Esophagus muscularis mucosa (tissue), 4 donors: ENCODE measurements around the gene BRPF1. TPM values are rescaled to one million over a fixed set of nuclear protein-coding genes. Genes with fewer than 3 reads are reported as not detected.

ENCODE experiments used
- DNase-seq: peaks from one replicate; pipeline ENCODE4 v3.0.0-alpha.2; 2017; ENCODE audit errors: extremely low spot score
- H3K27ac ChIP-seq, 4 donors: fragments of 200-600 bp; sonication (generic); replicated peaks in 1 of 4; 1 replicate in 3 of 4; 2 replicates in 1 of 4; pipeline ENCODE4 v1.5.1; 2016 to 2019; ENCODE audit warnings: mild to moderate bottlenecking in 1 of 4
- H3K27me3 ChIP-seq, 4 donors: fragments of 200-600 bp; sonication (generic); one replicate each; pipeline versions ENCODE4 v1.5.1 to v1.6.0; 2016 to 2019
- H3K36me3 ChIP-seq, 4 donors: fragments of 200-600 bp; sonication (generic); one replicate each; pipeline ENCODE4 v1.5.1; 2016 to 2019
- H3K4me1 ChIP-seq, 4 donors: fragments of 200-600 bp; sonication (generic); one replicate each; pipeline ENCODE4 v1.5.1; 2016 to 2019
- H3K4me3 ChIP-seq, 4 donors: fragments of 200-600 bp; sonication (generic); 1 replicate in 2 of 4; 2 replicates in 2 of 4; pipeline ENCODE4 v1.5.1; 2016 to 2019; ENCODE audit warnings: mild to moderate bottlenecking in 4 of 4, moderate library complexity in 1 of 4
- H3K9me3 ChIP-seq, 4 donors: fragments of 200-600 bp; sonication (generic); 1 replicate in 3 of 4; 2 replicates in 1 of 4; pipeline ENCODE4 v1.5.1; 2016 to 2019
- CTCF ChIP-seq, 3 experiments: fragments of 200-600 bp in 2 of 3; fragments of 450-650 bp in 1 of 3; sonication (generic) in 2 of 3; IDR thresholded peaks; one replicate each; pipeline ENCODE4 v1.5.1; 2017 to 2019; ENCODE audit warnings: antibody characterized with exemption in 3 of 3, mild to moderate bottlenecking in 2 of 3, moderate library complexity in 1 of 3
- EP300 ChIP-seq: sonication (generic); formaldehyde crosslinking; IDR thresholded peaks from one replicate; pipeline ENCODE4 v1.6.1; 2017; ENCODE audit warnings: antibody characterized with exemption
- POLR2A ChIP-seq: fragments of 450-650 bp; IDR thresholded peaks from one replicate; pipeline ENCODE4 v1.6.1; 2017; ENCODE audit warnings: antibody characterized with exemption, moderate library complexity, mild to moderate bottlenecking, low read depth
- POLR2AphosphoS5 ChIP-seq, 2 donors: sonication (generic); formaldehyde crosslinking; IDR thresholded peaks; one replicate each; pipeline ENCODE4 v1.6.1; 2017; ENCODE audit warnings: antibody characterized with exemption in 2 of 2
- WGBS: methylation state at CpG from one replicate; pipeline ENCODE4 v1.1.5; 2018; 5-methylcytosine and 5-hydroxymethylcytosine counted together
- intact Hi-C: fragments of 100-400 bp; cut with DNase I; formaldehyde crosslinking; loops from one replicate; pipeline ENCODE4 v1.15.1; 2023
- total RNA-seq, 4 donors: library from RNA; depleted of rRNA; stranded (reverse); fragments of >200 nt; gene quantifications; one replicate each; pipeline versions ENCODE4 v1.1.0 to v1.2.1, GENCODE V29; 2016

BRPF1 gene
- total RNA-seq, 4 donors from 2014 or later, result 16.2 to 23.3 (median 21.1) TPM

DNA sequence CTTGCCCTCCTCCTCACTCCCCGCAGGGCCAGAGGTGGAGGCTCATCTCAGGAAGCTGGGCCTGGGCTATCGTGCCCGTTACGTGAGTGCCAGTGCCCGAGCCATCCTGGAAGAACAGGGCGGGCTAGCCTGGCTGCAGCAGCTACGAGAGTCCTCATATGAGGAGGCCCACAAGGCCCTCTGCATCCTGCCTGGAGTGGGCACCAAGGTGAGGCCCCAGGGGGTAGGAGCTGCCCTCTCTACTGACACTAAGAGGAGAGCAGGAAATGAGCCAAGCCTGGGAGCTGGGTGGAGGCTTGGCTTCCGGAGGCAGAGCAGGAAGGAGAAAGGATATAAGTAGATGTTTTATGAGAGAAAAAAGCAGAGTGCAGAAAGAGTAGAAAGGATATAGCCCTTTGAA is 23.1 kb downstream of the BRPF1 start:
- intact Hi-C loops, result loop anchor here (5.0 kb wide), 1 partner anchor 38 kb away; the partner anchor contains the start of genes ARPC4 and TADA3
- peak overlapping the region; percentile 22 to 51 (median 27) for H3K27ac ChIP-seq
- no peaks in the 10 kb centered on the region for H3K27me3 ChIP-seq
- WGBS, result 79% methylated on average over 7 of the region's 8 CpGs
- peaks cover 36 to 83% (median 70%) of the 10 kb centered on the region in 4 donors for H3K36me3 ChIP-seq
- DNase-seq, result no peak
- TF ChIP-seq POLR2A, result no peak
- peaks cover 19 to 36% (median 30%) of the 10 kb centered on the region in 4 donors for H3K4me1 ChIP-seq
- no peaks in the 10 kb centered on the region for H3K9me3 ChIP-seq
- H3K4me3 ChIP-seq, result no peak overlapping the region

DNA sequence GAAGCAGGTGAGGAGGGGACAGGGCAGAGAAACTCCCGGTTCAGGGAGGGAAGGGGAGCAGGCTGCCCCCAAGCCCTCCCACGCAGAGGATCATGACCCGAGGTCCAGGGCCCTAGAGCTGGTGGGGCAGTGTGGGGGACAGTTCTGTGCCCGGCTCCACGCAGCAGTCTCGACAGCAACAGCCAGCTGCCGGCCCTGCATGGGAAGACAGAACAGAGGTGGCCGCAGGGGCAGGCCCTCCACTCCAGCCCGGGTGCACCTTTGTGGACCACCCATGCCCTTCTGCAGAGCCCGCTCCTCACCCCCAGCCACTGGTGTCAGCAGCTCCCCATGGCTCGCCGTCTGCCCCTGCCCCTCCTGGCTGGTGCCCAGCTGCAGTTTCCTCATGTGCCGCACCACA is 25.9 kb downstream of the BRPF1 start:
- no peak for DNase-seq
- Histone ChIP-seq H3K27ac (no peak overlapping the region), H3K4me3 (no peak overlapping the region), H3K27me3 (no peaks in the 10 kb centered on the region), H3K36me3 (peaks cover 54 to 99% (median 87%) of the 10 kb centered on the region in 4 donors), H3K9me3 (no peaks in the 10 kb centered on the region), H3K4me1 (peaks cover 8 to 17% (median 11%) of the 10 kb centered on the region in 4 donors)
- intact Hi-C loops, result no loop called here
- 86% methylated on average over 12 of the region's 13 CpGs for WGBS
- TF ChIP-seq POLR2A (no peak), CTCF (IDR thresholded peaks at IDR 0.05) (no peak), POLR2AphosphoS5 (IDR thresholded peaks at IDR 0.05) (no peak), EP300 (no peak)

DNA sequence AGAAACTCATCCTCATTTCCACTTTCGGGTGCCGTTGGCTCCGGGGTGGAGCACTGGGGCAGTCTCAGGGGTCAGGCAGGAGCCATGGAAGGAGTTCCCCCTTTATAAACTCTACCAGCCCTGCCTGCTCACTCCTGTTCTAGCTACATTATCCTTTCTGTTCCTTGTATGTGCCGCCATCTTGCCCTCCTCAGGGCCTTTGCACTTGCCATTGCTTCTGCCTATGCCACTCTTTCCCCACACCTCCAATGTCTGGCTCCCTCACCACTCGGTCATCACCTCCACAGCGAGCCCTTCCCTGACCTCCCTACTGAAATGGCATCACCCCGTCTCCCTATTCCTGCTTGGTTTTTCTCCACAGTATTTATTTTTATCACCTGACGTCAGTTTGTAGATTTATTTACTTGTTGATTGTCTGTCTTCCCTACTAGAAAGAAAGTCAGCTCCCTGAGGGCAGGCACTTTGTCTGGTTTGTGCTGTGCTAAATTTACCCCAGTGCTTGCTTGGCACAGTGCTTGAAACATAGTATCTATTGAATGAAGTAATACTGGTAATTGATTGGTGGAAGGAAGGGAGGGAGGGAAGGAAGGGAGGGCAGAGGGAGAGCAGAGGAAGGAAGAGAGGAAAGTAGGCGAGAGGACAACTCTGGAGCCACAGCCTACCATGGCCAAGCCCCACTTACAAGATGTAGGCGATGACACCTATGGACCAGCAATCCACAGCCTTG is 29.4 kb downstream of the BRPF1 start:
- TF ChIP-seq CTCF (IDR thresholded peaks at IDR 0.05) (no peak), POLR2AphosphoS5 (IDR thresholded peaks at IDR 0.05) (no peak), POLR2A (no peak), EP300 (no peak)
- no peaks in the 10 kb centered on the region for H3K9me3 ChIP-seq
- no peak overlapping the region for H3K27ac ChIP-seq
- no peak overlapping the region for H3K4me3 ChIP-seq
- H3K4me1 ChIP-seq, result no peaks in the 10 kb centered on the region
- intact Hi-C loops, result no loop called here
- 96% methylated on average over 10 of the region's 10 CpGs for WGBS
- H3K36me3 ChIP-seq, result peaks cover 54 to 98% (median 92%) of the 10 kb centered on the region in 4 donors
- no peak for DNase-seq
- no peaks in the 10 kb centered on the region for H3K27me3 ChIP-seq

DNA sequence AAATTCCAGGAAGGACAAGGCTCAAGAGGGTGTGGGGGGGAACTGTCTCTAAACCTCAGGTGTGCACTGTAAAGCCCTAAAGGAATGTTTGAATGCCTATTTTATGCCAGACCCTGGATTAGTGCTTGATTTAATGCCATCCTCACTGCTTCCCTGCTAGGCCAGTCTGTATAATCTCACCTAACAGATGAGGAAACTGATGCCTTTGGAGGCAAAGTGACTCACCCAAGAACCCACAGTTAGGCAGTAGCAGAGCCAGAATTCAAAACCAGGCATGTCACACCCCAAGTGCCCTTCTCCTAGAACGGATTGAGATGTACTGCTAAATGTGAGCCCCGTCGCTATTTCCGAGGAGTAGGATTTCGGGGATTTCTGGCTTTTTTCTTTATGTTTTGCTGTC is 30.4 kb downstream of the BRPF1 start:
- no peak overlapping the region for H3K27ac ChIP-seq
- WGBS, result 95% methylated on average over 5 of the region's 5 CpGs
- peaks cover under 1 to 5% (median 4%) of the 10 kb centered on the region in 4 donors for H3K4me1 ChIP-seq
- no peak overlapping the region for H3K4me3 ChIP-seq
- no peak for DNase-seq
- H3K36me3 ChIP-seq, result peaks cover 45 to 95% (median 83%) of the 10 kb centered on the region in 4 donors
- H3K9me3 ChIP-seq, result no peaks in the 10 kb centered on the region
- TF ChIP-seq POLR2A (no peak), POLR2AphosphoS5 (IDR thresholded peaks at IDR 0.05) (no peak), EP300 (no peak), CTCF (IDR thresholded peaks at IDR 0.05) (no peak)
- intact Hi-C loops, result no loop called here
- no peaks in the 10 kb centered on the region for H3K27me3 ChIP-seq

GRCh38 chr3:9762871-9763270 is 31.3 kb downstream of the BRPF1 start:
- H3K4me3 ChIP-seq, result no peak overlapping the region
- peaks cover 35 to 86% (median 74%) of the 10 kb centered on the region in 4 donors for H3K36me3 ChIP-seq
- 94% methylated on average over 8 of the region's 8 CpGs for WGBS
- DNase-seq, result no peak
- H3K27ac ChIP-seq, result no peak overlapping the region
- H3K27me3 ChIP-seq, result no peaks in the 10 kb centered on the region
- H3K4me1 ChIP-seq, result peaks cover 11 to 15% (median 14%) of the 10 kb centered on the region in 4 donors
- intact Hi-C loops, result no loop called here
- H3K9me3 ChIP-seq, result no peaks in the 10 kb centered on the region
- TF ChIP-seq CTCF (IDR thresholded peaks at IDR 0.05), result no peak
- no peak for TF ChIP-seq POLR2A
- TF ChIP-seq EP300, result no peak
- TF ChIP-seq POLR2AphosphoS5 (IDR thresholded peaks at IDR 0.05), result no peak
